HG03025 (cell line): ENCODE measurements around the gene BCL3.

Source experiments
- ATAC-seq: cut with Tn5 transposase; IDR thresholded peaks from one replicate; pipeline ENCODE4 v1.9.1; 2021; ENCODE audit warnings: mild to moderate bottlenecking, moderate library complexity; ENCODE audit not compliant: unreplicated experiment, low FRiP score

BCL3 gene

DNA sequence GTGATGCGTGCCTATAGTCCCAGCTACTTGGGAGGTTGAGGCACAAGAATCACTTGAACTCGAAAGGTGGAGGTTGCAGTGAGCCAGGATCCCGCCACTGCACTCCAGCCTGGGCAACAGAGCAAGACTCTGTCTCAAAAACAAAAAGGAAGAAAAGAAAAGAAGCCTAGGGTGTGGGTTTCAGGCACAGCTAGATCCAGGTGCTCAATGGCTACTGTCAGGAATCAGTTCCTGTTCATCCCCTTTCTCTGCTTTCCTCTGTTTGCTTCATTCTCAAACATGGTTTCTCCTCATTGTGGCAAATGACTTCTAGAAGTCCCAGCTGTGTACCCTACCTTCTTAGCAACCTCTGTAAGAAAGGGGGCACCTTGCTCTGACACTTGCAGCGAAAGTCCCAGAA is 35.0 kb downstream of the BCL3 start:
- no peak for ATAC-seq

DNA sequence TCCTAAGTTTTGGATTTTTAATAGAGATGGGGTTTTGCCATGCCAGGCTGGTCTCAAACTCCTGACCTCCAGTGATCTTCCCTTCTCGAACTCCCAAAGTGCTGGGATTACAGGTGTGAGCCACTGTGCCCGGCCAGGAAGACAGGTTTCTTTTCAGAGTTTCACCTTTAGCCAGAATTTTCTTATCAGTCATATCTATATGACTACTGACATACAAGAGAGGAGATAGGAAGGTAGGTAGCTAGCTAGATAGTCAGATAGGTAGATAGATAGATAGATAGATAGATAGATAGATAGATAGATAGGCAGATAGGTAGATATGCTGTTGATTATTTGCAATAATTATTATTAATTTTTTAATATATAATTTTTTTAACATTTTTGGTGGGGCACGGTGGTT is 36.8 kb downstream of the BCL3 start:
- ATAC-seq, result no peak

DNA sequence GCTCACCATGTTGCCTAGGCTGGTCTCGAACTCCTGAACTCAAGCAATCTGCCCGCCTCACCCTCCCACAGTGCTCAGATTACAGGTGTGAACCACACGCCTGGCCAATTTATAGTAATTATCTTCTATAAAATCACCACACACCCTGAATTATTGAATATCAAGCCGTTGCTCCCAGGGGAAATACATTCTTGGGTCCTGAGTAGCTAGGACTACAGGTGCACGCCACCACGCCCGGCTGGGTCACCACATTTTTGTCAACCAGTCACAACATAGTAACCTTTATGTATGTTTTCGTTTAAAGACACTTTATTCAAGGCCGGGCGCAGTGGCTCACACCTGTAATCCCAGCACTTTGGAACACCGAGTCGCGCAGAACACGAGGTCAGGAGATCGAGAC is 37.5 kb downstream of the BCL3 start:
- ATAC-seq, result no peak

DNA sequence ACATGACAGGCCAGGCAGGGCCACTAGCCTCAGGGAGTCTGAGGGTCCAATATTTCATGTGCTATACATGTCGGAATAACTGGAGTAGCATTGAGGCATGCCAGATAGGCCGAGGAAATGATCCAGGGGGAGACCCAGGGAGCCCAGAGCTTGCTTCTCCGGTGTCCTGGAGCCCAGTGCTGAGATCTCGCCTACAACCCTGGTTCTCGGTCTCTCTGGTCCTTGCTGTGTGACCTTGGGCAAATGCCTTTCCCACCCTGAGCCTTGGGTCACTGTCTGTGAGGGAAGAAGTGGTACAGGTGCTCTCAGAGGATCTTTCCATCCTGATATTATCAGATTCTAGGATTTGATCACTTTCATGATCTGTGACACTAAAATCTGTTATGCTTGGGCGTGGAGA is 40.5 kb downstream of the BCL3 start:
- ATAC-seq, result no peak

DNA sequence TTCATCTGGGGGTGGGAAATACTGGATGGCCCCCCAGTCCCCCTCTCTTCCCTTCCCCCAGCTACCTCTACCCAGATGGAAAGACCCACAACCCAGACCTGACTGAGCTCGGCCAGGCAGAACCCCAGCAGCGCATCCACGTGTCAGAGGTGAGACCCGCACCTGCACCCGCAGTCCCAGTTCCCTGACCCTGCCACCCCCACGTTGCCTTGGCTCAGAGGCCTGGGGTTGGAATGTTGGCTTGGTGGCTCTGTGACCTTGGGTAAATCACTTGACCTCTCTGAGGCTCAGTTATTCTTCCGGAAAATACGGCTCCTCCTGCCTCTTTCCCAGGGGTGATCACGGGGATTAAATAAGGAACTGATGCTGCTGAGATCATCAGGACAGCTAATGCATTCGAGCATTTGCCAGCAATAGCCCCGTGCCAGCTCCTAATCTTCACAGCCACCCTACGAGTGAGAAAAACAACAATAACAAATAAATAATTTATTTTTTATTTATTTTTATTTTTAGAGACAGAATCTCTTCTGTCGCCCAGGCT is 41.5 kb downstream of the BCL3 start:
- no peak for ATAC-seq

DNA sequence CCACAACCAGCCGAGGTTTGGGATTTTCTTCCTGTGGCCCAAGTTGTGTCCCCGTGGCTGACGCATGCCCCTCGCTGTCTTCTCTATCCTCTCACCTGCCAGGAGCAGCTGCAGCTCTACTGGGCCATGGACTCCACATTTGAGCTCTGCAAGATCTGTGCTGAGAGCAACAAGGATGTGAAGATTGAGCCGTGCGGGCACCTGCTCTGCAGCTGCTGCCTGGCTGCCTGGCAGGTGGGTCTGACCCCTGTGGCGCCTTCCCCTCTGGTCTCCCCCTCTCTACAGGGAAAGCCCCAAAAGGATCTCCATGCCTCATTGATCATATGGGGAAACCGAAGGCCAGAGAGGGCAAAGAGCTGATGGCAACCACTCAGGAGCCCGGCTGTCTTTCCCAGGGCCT is 43.8 kb downstream of the BCL3 start:
- no peak for ATAC-seq

DNA sequence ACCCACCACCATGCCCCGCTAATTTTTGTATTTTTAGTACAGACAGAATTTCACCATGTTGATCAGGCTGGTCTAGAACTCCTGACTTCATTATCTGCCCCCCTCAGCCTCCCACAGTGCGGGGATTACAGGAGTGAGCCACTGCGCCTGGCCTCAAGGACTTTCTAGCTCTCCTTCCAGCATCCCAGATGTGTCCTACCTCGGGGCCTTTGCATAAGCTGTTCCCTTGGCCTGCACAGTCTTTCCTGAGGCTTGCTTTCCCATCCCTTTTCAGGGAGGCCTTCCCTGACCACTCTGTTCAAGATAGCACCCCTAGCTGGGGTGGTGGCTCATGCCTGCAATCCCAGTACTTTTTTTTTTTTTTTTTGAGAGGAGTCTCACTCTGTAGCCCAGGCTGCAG is 46.1 kb downstream of the BCL3 start:
- no peak for ATAC-seq

DNA sequence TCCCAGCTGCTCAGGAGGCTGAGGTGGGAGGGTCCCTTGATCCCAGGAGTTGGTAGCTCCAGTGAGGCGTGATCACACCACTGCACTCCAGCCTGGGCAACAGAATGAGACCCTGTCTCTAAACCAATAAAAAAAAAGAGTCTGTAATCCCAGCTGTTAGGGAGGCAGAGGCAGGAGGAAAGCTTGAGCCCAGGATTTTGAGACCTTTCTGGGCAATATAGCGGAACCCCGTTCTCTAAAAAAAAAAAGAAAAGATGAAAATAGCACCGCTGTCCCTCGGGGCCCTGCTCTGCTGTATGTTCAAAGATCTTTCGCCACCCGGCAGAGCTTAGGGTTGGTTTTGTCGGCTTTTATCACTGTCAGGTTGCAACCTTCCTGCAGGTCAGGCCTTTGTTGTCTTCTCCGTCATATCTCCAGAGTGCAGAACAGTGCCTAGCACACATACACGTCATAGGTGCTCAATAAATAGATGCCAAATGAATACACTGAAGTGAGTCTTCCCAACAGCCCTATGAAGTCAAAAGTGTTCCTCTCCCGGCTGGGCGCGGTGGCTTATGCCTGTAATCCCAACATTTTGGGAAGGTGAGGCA is 47.0 kb downstream of the BCL3 start:
- ATAC-seq, result no peak

DNA sequence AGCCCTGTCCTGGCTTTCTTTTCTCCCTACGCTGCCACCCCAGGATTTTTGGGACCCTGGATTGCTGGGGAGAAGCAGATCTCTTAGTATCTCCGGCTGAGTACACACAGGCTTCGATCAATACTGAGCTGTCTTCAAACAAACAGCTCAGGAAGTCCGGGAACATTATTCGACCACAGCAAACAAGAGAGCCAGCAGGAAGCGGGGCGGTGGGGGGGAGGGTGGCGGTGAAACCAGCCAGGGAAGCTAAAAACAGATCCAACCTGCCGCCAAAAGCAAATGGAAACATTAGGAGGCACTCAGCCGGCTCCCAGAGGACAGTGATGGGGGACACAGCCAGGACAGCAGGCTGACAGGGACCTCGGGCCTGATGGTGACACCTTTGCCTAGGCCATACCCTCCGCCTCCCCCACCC is 48.2 kb downstream of the BCL3 start:
- ATAC-seq, result no peak

DNA sequence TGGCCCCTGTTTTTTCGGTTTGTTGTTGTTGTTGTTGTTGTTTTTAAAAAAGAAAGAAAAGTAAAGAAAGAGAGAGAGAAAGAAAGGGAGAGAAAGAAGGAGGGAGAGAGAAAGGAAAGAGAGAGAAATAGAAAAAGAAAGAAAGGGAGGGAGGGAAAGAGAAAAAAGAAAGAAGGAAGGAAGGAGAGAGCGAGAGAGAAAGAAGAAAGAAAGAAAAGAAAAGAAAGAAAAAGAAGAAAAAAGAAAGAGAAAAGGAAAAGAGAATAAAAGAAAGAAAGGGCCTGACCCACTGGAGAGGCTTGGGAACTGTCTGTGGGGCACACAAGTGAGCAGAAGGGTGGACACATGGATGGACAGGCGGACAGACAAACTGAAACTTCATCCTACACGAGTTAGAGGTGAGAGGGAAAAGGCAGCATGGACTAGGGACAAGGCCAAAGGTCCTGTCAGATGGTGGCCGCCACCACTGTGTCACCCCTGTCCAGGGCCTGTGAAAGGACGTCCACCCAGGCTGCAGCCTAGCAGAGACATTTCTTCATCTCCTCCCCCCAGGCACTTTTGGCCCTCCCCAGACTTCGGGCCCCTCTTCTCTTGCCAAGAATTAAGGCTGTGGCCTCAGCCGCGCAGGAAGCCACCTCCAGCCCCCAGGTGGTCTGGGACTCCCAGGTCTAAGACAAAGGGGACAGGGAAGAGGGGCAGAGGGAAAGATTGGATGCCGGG is 51.3 kb downstream of the BCL3 start:
- ATAC-seq, result no peak

DNA sequence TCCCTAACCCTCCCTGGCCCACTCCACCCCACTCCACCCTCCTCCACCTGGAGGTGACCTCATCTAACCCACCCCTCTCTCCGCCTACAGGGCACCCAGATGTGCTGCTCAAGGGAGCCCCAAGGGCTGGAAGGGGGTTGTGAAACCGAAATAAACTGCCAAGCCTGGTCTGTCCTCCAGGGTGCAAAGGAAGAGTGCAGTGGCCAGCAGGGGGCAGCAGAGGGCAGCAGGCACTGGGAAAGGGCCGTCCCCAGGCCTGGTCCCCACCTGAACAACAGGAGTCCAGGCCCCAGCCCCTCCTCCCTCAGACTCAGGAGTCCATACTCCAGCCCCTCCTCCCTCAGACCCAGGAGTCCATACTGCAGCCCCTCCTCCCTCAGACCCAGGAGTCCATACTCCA is 52.0 kb downstream of the BCL3 start:
- no peak for ATAC-seq

DNA sequence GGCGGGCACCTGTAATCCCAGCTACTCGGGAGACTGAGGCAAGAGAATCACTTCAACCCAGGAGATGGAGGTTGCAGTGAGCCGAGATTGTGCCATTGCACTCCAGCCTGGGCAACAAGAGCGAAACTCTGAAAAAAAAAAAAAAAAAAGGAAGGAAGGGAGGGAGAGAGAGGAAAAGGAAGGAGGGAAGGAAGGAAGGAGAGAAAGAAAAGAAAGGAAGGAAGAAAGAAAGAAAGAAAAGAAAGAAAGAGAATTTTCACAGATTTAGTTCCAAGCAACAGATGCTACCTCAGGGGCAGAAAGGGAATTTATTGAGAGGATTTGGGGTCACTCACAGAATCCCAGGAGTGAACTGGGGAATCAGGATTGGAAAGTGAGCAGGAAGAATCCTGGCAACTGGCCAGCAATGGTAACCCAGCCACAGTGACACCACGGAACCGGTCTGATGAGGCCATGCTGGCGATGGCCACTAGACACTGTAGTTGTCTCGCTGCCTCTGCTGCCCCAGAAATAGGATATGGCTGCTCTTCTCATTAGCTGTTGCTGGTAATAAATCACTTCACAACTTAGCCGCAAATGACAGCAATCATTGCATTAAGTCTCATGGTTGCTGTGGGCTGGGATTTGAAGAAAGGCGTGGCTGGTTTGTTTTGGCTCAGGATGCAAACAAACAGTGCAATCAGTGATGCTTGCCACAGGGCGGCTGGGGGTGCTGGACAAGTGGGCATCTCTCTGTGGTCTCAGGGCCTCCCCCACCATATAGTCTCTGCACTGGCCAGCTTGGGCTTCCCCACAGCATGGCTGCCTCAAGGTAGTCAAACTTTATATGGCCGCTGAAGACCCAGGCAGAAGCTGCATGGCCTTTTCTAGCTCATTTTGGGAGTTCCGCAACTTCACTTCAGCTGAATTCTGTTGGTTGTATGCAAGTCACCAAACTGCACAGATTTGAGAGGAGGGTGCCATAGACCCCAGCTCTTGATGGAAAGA is 55.2 kb downstream of the BCL3 start:
- ATAC-seq, result no peak

DNA sequence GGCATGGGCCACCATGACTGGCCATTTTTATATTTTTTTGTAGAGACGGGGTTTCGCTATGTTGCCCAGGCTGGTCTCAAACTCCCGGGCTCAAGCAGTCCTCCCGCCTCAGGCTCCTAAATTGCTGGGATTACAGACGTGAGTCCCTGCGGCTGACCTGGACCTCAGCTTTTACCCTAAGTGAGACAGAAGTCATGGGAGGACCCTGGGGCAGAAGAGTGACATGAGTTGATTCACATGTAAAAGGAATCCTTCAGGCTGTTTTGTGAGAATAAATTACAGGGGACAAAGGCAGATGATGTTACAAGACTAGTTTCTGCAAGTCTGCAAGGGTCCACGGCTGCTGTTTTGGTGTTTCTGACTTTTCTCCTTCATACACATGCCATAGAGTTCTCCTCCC is 57.8 kb downstream of the BCL3 start:
- no peak for ATAC-seq

DNA sequence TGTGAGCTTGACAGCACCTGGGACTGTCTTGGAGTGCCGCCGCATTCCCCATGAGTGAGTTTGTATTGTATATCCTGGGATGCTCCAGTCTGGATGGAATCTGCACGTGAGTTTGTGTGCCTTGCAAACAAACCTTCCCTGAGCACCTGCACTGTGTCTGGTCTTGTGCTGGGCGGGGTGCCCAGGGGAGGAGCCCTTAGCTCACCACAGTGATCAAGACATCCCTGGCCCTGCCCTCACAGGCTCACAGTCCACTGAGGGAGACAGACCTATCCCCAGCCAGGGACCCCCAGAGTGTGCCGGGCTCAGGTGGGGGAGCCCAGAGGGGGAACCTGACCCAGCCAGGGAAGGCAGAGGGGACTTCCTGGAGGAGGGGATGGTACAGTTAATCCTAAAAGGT is 58.7 kb downstream of the BCL3 start:
- no peak for ATAC-seq

DNA sequence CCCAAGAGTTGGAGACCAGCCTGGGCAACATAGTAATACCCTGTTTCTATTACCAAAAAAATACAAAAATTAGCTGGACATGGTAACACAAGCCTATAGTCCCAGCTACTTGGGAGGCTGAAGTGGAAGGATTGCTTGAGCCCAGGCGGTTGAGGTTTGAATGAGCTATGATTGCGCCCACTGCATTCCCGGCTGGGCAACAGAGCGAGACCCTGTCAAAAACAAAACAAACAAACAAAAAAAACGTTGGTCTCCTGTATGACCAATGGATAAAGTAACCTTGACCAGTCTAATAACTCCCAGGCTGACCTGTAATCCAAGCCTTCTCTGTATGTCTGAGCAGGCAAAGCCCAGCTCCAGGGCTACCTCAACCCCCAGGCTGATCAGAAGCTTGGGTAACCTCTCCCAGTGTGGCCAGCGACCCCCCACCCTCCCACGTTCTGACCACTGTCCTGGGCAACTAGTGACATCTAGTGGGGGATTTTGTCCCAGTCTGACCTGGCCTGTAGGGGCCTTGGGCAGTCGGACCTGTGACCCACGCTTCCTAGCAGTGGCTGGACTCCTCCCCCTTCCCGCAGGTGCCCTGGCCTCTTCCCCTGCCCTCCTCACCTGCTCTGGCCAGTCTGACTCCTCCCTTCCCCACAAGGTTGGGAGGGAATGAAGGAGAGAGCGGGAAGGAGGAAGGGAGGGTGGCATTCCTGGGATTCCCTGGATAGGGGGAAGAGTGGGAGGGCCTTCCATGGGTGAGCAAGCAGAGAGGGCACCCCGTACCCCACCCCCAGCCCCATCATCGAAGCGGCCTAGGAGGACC is 59.3 kb downstream of the BCL3 start:
- no peak for ATAC-seq

DNA sequence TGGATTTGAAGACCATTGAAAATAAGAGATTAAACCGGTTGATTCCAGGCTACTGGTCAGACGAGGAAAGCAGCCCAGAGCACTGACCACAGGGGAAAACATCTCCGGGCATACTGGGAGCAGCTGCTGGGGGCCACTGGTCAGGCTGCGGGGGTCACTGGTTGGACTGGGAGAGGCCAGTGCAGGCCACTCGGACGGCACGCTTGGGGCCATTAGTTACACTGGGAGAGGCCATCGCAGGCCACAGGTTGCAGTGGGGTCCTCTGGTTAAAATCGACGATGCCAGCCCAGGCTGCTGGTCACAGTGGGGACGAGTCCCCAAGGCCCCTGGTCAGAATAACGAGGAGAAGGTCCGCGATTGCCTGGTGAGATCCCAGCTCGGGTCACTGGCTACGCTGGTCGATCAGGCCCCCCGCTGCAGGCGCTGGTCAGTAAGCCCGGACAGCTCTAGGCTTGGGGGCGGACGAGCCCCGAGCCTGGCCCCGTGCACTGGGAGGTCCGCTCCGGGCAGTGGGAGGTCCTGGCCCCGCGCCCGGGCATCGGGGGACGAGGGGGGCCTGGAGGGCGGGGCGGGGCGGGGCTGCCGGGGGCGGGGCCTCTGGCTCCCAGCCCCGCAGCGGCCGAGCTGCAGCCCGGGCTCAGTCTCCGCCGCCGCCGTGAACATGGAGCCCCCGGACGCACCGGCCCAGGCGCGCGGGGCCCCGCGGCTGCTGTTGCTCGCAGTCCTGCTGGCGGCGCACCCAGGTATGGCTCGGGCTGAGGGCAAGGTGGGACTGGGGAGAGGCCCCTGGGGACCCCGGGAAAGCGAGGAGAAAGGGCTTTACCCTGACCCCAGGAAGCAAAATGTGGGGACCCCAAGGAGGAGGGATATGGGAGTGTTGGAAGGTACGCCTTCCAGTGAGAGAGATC is 60.2 kb downstream of the BCL3 start, which contains the start of gene BCAM:
BCAM (plus strand) TSS at position 641 of the 909 bp plus-strand sequence; CDS start at position 663, 22 bp downstream.
- ATAC-seq, result no peak
